Peyer's patch (tissue), 4 donors: Measurements from ENCODE around the gene PLPPR2. TPM values are rescaled to one million over a fixed set of nuclear protein-coding genes. Genes with fewer than 3 reads are reported as not detected.
A peak's percentile ranks its signal among the peaks of the same experiment; 100 is the strongest.
"Not testable (repeated sequence)": the region's sequence is repeated elsewhere in the genome, so short reads cannot be mapped to it uniquely, and the experiment has no call there.

Source experiments
- DNase-seq, 3 donors: peaks; one replicate each; pipeline ENCODE4 v3.0.0-alpha.2; 2017 to 2019
- H3K27ac ChIP-seq, 4 donors: fragments of 200-600 bp; sonication (generic); one replicate each; pipeline ENCODE4 v1.5.1; 2016 to 2019
- H3K27me3 ChIP-seq, 2 donors: fragments of 200-600 bp; sonication (generic); one replicate each; pipeline ENCODE4 v1.5.1; 2019
- H3K36me3 ChIP-seq, 3 donors: fragments of 200-600 bp; sonication (generic); one replicate each; pipeline ENCODE4 v1.5.1; 2016 to 2019
- H3K4me1 ChIP-seq, 4 donors: fragments of 200-600 bp; sonication (generic); one replicate each; pipeline ENCODE4 v1.5.1; 2016 to 2019
- H3K4me3 ChIP-seq, 4 donors: fragments of 200-600 bp; sonication (generic); 1 replicate in 3 of 4; 2 replicates in 1 of 4; pipeline ENCODE4 v1.5.1; 2016 to 2019; ENCODE audit warnings: mild to moderate bottlenecking in 1 of 4
- H3K9me3 ChIP-seq, 4 donors: fragments of 200-600 bp; sonication (generic); one replicate each; pipeline ENCODE4 v1.5.1; 2016 to 2019; ENCODE audit warnings: mild to moderate bottlenecking in 1 of 4
- CTCF ChIP-seq, 6 experiments: fragments of 450-650 bp in 4 of 6; fragments of 200-600 bp in 2 of 6; sonication (generic) in 1 of 6; IDR thresholded peaks; one replicate each; pipeline ENCODE4 v1.5.1; 2017 to 2019; ENCODE audit warnings: antibody characterized with exemption in 6 of 6, mild to moderate bottlenecking in 3 of 6, moderate library complexity in 1 of 6
- POLR2A ChIP-seq, 2 donors: fragments of 450-650 bp; IDR thresholded peaks; one replicate each; pipeline ENCODE4 v1.5.1; 2017; ENCODE audit warnings: antibody characterized with exemption in 2 of 2, mild to moderate bottlenecking in 2 of 2, moderate library complexity in 2 of 2
- total RNA-seq, 4 donors: library from RNA; depleted of rRNA; stranded (reverse); fragments of >200 nt; gene quantifications; one replicate each; pipeline ENCODE4 v1.1.0, GENCODE V29; 2016

PLPPR2 gene
- total RNA-seq, 4 donors from 2014 or later: 6.8 to 18.2 (median 10.1) TPM

- Histone ChIP-seq H3K27me3 (no peaks in the 10 kb centered on the region), H3K36me3 (no peaks in the 10 kb centered on the region), H3K9me3 (no peaks in the 10 kb centered on the region), H3K4me3 (peak overlapping the region; percentile 67 to 83 (median 74)), H3K4me1 (peaks cover 4 to 29% (median 11%) of the 10 kb centered on the region in 4 donors), H3K27ac (peak overlapping the region; percentile 73 to 83 (median 78))
- no peak for DNase-seq
- TF ChIP-seq CTCF (IDR thresholded peaks at IDR 0.05) (no peak), POLR2A (IDR thresholded peaks at IDR 0.05) (no peak)
Observed at GRCh38 chr19:11345122-11345803, 10.0 kb upstream of the PLPPR2 start.

GRCh38 chr19:11346104-11346940 lies 8.9 kb upstream of the PLPPR2 start, which contains the start of the genes CCDC159 and TMEM205:
Gene CCDC159, plus strand, starts transcription at chr19:11346519. Its CDS starts 88 bp downstream, at chr19:11346607.
Gene TMEM205, minus strand, starts transcription at chr19:11346268. Its CDS starts 649 bp downstream, at chr19:11345619.
- peak within 1 kb of the TSS; percentile 73 to 83 (median 78) for H3K27ac ChIP-seq
- no peaks in the 10 kb centered on the region for H3K27me3 ChIP-seq
- no peaks in the 10 kb centered on the region for H3K9me3 ChIP-seq
- peak within 1 kb of the TSS; percentile 67 to 83 (median 74) for H3K4me3 ChIP-seq
- H3K36me3 ChIP-seq: no peaks in the 10 kb centered on the region
- TF ChIP-seq POLR2A (IDR thresholded peaks at IDR 0.05) (peak; percentile 60 to 78), CTCF (IDR thresholded peaks at IDR 0.05) (peak in 1 of 6 experiments; percentile 5)
- peak; percentile 97 to 99 (median 98) for DNase-seq
- peaks cover 4 to 29% (median 11%) of the 10 kb centered on the region in 4 donors for H3K4me1 ChIP-seq

GRCh38 chr19:11347546-11348039 lies 7.6 kb upstream of the PLPPR2 start:
- H3K4me1 ChIP-seq: peaks cover 4 to 29% (median 11%) of the 10 kb centered on the region in 4 donors
- H3K27ac ChIP-seq: no peak overlapping the region
- H3K27me3 ChIP-seq: no peaks in the 10 kb centered on the region
- H3K9me3 ChIP-seq: no peaks in the 10 kb centered on the region
- no peaks in the 10 kb centered on the region for H3K36me3 ChIP-seq
- no peak overlapping the region for H3K4me3 ChIP-seq
- no peak for TF ChIP-seq CTCF (IDR thresholded peaks at IDR 0.05)
- no peak for TF ChIP-seq POLR2A (IDR thresholded peaks at IDR 0.05)
- no peak for DNase-seq

- DNase-seq: no peak
Observed at GRCh38 chr19:11349171-11349570, 6.1 kb upstream of the PLPPR2 start.

GRCh38 chr19:11354102-11354501 lies 1.1 kb upstream of the PLPPR2 start:
- not testable (repeated sequence) for H3K4me3 ChIP-seq, H3K36me3 ChIP-seq, H3K27ac ChIP-seq, H3K27me3 ChIP-seq, DNase-seq, H3K9me3 ChIP-seq
- peaks cover 0 to 10% (median 3%) of the 10 kb centered on the region in 4 donors for H3K4me1 ChIP-seq

More at GRCh38 chr19:11349171-11349570, 6.1 kb upstream of the PLPPR2 start:
- Histone ChIP-seq H3K9me3 (no peaks in the 10 kb centered on the region), H3K27ac (no peak overlapping the region), H3K27me3 (no peaks in the 10 kb centered on the region), H3K36me3 (no peaks in the 10 kb centered on the region), H3K4me1 (peaks cover 4 to 20% (median 10%) of the 10 kb centered on the region in 4 donors), H3K4me3 (no peak overlapping the region)
- no peak for TF ChIP-seq POLR2A (IDR thresholded peaks at IDR 0.05)
- no peak for TF ChIP-seq CTCF (IDR thresholded peaks at IDR 0.05)
